ENCODE measurements around the gene FAM83C. TPM values are rescaled to one million over a fixed set of nuclear protein-coding genes. Genes with fewer than 3 reads are reported as not detected.
A peak's percentile ranks its signal among the peaks of the same experiment; 100 is the strongest.

FAM83C gene
- not detected for total RNA-seq (2021; fragmentation: NEBNext Ultra II Directional; extraction: Animal tissue kit (Norgen Biotek cat#: 25700))
- long read RNA-seq: 0 reads

DNA sequence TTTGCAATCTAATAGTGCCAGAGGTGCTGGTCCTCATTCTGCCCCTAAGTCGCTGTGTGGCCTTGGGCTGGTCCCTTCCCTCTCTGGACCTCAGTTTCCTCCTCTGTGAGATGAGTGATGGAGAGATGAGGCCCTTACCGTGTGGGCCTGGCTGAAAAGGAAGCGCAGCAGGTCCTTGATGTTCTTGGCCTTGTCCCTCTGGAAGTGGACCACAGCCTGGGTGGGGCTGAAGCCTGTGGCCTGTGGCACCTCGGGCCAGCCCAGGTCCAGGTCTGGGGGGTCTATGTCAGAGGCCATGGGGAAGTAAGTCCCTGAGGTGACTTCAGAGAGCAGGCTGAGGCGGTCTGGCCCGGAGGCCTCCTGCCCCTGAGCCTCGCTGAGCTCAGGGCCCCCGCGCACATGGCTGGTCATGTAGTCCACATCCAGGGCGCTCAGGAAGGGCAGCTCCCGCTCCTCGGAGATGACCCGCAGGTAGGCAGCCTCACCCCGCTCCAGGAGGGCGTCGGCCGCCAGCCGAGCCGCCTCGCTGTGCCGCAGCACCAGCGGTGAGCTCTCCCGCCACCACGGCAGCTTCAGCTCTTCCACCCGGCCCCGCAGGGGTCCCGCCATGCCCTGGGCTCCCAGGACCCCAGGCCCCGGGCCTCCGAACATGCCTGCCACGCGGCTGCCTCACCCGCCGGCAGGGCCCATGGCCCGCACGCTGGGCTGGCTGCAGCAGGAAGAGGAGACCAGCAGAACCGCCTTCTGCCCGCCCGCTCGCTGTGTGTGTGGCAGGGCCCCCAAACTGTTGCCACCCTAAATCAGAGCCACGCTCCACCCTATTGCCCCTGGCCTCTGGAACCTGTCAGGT lies at the start of gene FAM83C:
Gene FAM83C, minus strand, starts transcription at position 772 of the 850 bp plus-strand sequence. Its CDS starts 121 bp downstream, at position 651.
- H3K4me3 Mint-ChIP-seq: no peak within 1 kb of the TSS
- TF ChIP-seq, protein P1, sequence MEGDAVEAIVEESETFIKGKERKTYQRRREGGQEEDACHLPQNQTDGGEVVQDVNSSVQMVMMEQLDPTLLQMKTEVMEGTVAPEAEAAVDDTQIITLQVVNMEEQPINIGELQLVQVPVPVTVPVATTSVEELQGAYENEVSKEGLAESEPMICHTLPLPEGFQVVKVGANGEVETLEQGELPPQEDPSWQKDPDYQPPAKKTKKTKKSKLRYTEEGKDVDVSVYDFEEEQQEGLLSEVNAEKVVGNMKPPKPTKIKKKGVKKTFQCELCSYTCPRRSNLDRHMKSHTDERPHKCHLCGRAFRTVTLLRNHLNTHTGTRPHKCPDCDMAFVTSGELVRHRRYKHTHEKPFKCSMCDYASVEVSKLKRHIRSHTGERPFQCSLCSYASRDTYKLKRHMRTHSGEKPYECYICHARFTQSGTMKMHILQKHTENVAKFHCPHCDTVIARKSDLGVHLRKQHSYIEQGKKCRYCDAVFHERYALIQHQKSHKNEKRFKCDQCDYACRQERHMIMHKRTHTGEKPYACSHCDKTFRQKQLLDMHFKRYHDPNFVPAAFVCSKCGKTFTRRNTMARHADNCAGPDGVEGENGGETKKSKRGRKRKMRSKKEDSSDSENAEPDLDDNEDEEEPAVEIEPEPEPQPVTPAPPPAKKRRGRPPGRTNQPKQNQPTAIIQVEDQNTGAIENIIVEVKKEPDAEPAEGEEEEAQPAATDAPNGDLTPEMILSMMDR (IDR thresholded peaks at IDR 0.05): no peak
- no peaks in the 10 kb centered on the region; the same call in 1 of the 2 replicates for H3K4me1 Mint-ChIP-seq (ENCODE audit: low read depth)
- peaks cover 13% of the 10 kb centered on the region for H3K27me3 Mint-ChIP-seq (ENCODE audit: insufficient read depth)
- no peaks in the 10 kb centered on the region for H3K9me3 Mint-ChIP-seq
- H3K36me3 Mint-ChIP-seq (ENCODE audit: low read depth): no peaks in the 10 kb centered on the region
- no peak for DNase-seq
- H3K27ac Mint-ChIP-seq: no peak within 1 kb of the TSS

DNA sequence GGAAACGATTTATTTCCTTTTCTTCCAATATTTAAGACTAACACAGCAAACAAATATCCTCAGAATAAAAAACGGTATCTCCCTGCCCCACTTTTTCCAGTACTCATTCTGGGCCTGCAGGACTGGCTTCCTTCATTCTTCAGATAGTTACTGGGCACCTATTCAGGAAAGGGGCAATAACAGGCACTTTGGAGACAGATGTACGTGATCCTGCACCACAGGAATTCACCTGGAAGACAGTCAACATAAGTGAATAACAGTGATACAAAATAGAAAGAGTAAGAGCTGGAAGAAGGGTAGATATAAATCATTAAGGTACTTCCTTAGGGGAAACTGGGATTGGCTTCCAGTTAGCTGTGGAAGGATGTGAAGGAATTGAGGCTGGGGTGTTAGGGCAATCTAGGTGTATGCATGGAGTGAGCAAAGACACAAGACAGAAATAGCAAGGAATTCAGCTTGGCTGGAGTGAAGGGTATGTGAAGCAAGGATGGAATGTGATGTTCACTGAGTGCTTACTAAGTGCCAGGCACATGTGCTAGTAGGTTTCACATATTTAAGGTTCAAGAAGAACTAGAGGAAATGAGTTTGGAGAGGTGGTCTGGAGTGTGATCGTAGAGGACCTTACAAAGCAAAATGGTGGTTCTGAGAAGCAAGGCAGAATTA lies 49.3 kb upstream of the FAM83C start:
- Mint-ChIP-seq H3K36me3 (ENCODE audit: low read depth) (peaks cover 42% of the 10 kb centered on the region), H3K27me3 (ENCODE audit: insufficient read depth) (no peaks in the 10 kb centered on the region), H3K9me3 (peaks cover 8% of the 10 kb centered on the region), H3K4me1 (ENCODE audit: low read depth) (peaks cover 67% of the 10 kb centered on the region), H3K4me3 (no peak overlapping the region), H3K27ac (peak overlapping the region; percentile 41)
- no peak for DNase-seq
- TF ChIP-seq, protein P1 (IDR thresholded peaks at IDR 0.05): no peak

DNA sequence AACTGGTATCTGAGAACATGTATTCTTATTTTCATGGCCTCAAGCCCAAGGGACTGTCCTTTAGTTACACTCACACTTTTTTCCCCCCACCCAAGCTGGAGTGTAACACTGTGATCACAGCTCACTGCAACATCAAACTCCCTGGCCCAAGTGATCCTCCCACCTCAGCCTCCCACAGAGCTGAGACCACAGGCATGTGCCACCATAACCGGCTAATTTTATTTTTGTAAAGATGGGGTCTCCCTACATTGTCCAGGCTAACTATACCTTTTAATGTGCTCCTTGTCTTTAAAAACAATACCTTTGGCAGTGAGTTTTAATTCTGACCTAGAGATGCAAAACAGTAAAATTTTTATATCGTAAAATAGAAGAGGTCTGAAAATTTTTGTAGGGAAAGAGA lies 48.2 kb upstream of the FAM83C start:
- Mint-ChIP-seq H3K4me1 (ENCODE audit: low read depth) (peaks cover 67% of the 10 kb centered on the region), H3K9me3 (no peaks in the 10 kb centered on the region), H3K36me3 (ENCODE audit: low read depth) (peaks cover 32% of the 10 kb centered on the region), H3K27ac (peak overlapping the region; percentile 50; the same call in 1 of the 2 replicates), H3K4me3 (no peak overlapping the region), H3K27me3 (ENCODE audit: insufficient read depth) (no peaks in the 10 kb centered on the region)
- TF ChIP-seq, protein P1 (IDR thresholded peaks at IDR 0.05): no peak
- no peak for DNase-seq

DNA sequence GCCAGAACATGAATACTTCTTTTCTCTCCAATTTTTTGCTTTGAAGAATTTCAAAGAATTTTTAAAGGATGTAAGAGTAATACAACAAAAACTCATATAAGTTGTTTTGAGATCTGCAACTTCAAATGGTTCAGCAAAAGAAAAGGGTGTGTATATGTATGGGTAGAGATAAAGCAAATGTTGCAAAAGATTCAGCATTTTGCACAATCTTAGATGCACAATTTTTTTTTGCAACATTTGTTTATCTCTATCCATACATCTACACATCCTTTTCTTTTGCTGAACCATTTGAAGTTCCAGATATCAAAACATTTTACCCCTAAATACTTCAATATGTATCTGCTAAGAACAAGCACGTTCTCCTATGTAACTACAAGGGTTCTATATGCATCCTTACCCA lies 47.4 kb upstream of the FAM83C start:
- Mint-ChIP-seq H3K4me1 (ENCODE audit: low read depth) (peaks cover 61% of the 10 kb centered on the region), H3K27ac (peak overlapping the region; percentile 65), H3K4me3 (peak overlapping the region; percentile 47; the same call in 1 of the 2 replicates), H3K27me3 (ENCODE audit: insufficient read depth) (no peaks in the 10 kb centered on the region; the same call in 1 of the 2 replicates), H3K9me3 (no peaks in the 10 kb centered on the region), H3K36me3 (ENCODE audit: low read depth) (peaks cover 24% of the 10 kb centered on the region)
- DNase-seq: no peak
- TF ChIP-seq, protein P1 (IDR thresholded peaks at IDR 0.05): no peak

DNA sequence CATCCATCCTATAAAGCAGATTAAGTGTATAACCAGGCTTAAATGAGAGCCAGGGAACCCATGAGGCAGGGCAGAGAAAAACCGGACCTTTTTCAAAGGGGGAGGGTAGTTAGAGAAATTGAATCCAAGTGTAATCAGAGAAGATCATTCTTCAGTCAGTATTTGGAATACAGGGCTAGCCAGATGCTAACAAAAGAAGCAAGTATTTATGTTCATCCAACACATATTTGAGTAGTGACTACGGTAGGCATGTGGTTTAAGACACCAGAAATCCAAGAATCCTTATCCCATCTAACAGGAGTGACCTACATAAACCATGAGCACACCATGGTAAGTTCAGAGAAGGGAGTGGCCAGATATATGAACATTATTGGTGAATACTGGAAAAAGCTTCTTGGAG lies 46.8 kb upstream of the FAM83C start:
- Mint-ChIP-seq H3K4me3 (peak overlapping the region; percentile 47), H3K9me3 (no peaks in the 10 kb centered on the region), H3K27me3 (ENCODE audit: insufficient read depth) (no peaks in the 10 kb centered on the region; the same call in 1 of the 2 replicates), H3K36me3 (ENCODE audit: low read depth) (peaks cover 18% of the 10 kb centered on the region), H3K27ac (peak overlapping the region; percentile 65), H3K4me1 (ENCODE audit: low read depth) (peaks cover 55% of the 10 kb centered on the region)
- DNase-seq: peak; percentile 92
- TF ChIP-seq, protein P1 (IDR thresholded peaks at IDR 0.05): no peak

Measured in HFFc6 (cell line).